ENCODE measurements around the gene DRD4.

DNA sequence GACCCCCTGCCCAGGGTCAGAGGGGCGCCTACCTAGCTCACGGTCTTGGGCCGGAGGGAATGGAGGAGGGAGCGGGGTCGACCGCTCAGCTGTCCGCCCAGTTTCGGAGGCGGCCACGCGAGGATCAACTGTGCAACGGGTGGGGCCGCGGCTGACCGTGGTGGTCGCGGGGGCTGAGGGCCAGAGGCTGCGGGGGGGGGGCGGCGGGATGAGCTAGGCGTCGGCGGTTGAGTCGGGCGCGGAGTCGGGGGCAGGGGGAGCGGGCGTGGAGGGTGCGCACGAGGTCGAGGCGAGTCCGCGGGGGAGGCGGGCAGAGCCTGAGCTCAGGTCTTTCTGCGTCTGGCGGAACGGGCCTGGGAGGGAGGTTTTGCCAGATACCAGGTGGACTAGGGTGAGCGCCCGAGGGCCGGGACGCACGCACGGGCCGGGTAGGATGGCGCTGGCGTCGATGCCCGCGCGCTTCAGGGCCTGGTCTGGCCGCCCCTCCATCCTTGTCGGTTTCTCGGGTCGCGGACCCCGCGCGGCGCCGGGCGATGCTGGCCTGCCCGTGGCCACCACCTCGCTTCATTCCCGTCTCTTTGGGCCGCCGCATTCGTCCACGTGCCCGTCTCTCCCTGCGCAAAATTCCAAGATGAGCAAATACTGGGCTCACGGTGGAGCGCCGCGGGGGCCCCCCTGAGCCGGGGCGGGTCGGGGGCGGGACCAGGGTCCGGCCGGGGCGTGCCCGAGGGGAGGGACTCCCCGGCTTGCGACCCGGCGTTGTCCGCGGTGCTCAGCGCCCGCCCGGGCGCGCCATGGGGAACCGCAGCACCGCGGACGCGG, at the start of gene DRD4:
- TF ChIP-seq CTCF (conservative IDR thresholded peaks at IDR 0.05; ENCODE audit: low read depth, low read length), result no peak
- TF ChIP-seq EZH2 (IDR thresholded peaks at IDR 0.05; ENCODE audit: low read length, unreplicated experiment), result no peak
